GF-D8 (cell line): ENCODE measurements around the gene CFAP251.
"Not testable (repeated sequence)": the region's sequence is repeated elsewhere in the genome, so short reads cannot be mapped to it uniquely, and the experiment has no call there.

Source experiments
- DNase-seq: peaks from one replicate; lab custom pipeline; 2025; lab: John Stamatoyannopoulos, UW

The CFAP251 gene

GRCh38 chr12:121980191-121980891 is 61.9 kb downstream of the CFAP251 start:
- DNase-seq, result no peak

GRCh38 chr12:121980892-121981272 is 62.5 kb downstream of the CFAP251 start:
- DNase-seq, result no peak

- DNase-seq, result no peak
These were observed 63.1 kb downstream of the CFAP251 start for GRCh38 chr12:121981456-121981855.

- DNase-seq, result no peak
These were observed 64.6 kb downstream of the CFAP251 start for GRCh38 chr12:121982950-121983349.

GRCh38 chr12:121983536-121984210 is 65.3 kb downstream of the CFAP251 start:
- DNase-seq, result no peak

- DNase-seq, result no peak
These were observed 68.3 kb downstream of the CFAP251 start for GRCh38 chr12:121986489-121987245.

- DNase-seq, result not testable (repeated sequence)
These were observed 70.1 kb downstream of the CFAP251 start for GRCh38 chr12:121988519-121988918.

- DNase-seq, result no peak
These were observed 71.1 kb downstream of the CFAP251 start for GRCh38 chr12:121989276-121990113.

GRCh38 chr12:121990114-121990647 is 71.8 kb downstream of the CFAP251 start:
- no peak for DNase-seq

- DNase-seq, result no peak
These were observed 72.6 kb downstream of the CFAP251 start for GRCh38 chr12:121990692-121991603.

- DNase-seq, result no peak
These were observed 73.9 kb downstream of the CFAP251 start for GRCh38 chr12:121992059-121992879.

- no peak for DNase-seq
These were observed 77.9 kb downstream of the CFAP251 start for GRCh38 chr12:121996050-121996944.

- no peak for DNase-seq
These were observed 78.7 kb downstream of the CFAP251 start for GRCh38 chr12:121996945-121997612.

GRCh38 chr12:122001466-122002209 is 83.2 kb downstream of the CFAP251 start:
- no peak for DNase-seq

- DNase-seq, result peak; percentile 37
These were observed 85.5 kb downstream of the CFAP251 start for GRCh38 chr12:122003651-122004611.

- DNase-seq, result no peak
These were observed 86.3 kb downstream of the CFAP251 start for GRCh38 chr12:122004633-122005071.
